Heart left ventricle (tissue), 16 donors: ENCODE measurements around the gene MAP3K21. TPM values are rescaled to one million over a fixed set of nuclear protein-coding genes. Genes with fewer than 3 reads are reported as not detected.

Source experiments
- ATAC-seq, 4 donors: fragments of 200-7000 bp; cut with Tn5 transposase; one replicate each; pipeline ENCODE4 v1.9.1; 2020 to 2022; ENCODE audit warnings: moderate library complexity in 4 of 4, mild to moderate bottlenecking in 3 of 4, moderate number of reproducible peaks in 1 of 4
- DNase-seq, 5 donors: peaks; one replicate each; pipeline ENCODE4 v3.0.0-alpha.2; 2020
- H3K27ac ChIP-seq, 12 donors: fragments of 200-600 bp; sonication (generic) in 4 of 12; one replicate each; pipeline versions ENCODE4 v1.5.0 to v1.8.0; 2016 to 2022; ENCODE audit warnings: mild to moderate bottlenecking in 2 of 12
- H3K27me3 ChIP-seq, 9 donors: fragments of 200-600 bp; sonication (generic) in 2 of 9; one replicate each; pipeline versions ENCODE4 v1.5.1 to v1.8.0; 2016 to 2022; ENCODE audit warnings: mild to moderate bottlenecking in 3 of 9
- H3K36me3 ChIP-seq, 9 donors: fragments of 200-600 bp; sonication (generic) in 2 of 9; one replicate each; pipeline versions ENCODE4 v1.5.0 to v1.8.0; 2018 to 2022; ENCODE audit warnings: mild to moderate bottlenecking in 2 of 9
- H3K4me1 ChIP-seq, 12 donors: fragments of 200-600 bp; sonication (generic) in 4 of 12; one replicate each; pipeline versions ENCODE4 v1.5.0 to v1.8.0; 2016 to 2022; ENCODE audit warnings: mild to moderate bottlenecking in 3 of 12
- H3K4me3 ChIP-seq, 12 donors: fragments of 200-600 bp; sonication (generic) in 4 of 12; one replicate each; pipeline versions ENCODE4 v1.5.0 to v1.8.0; 2017 to 2022; ENCODE audit warnings: mild to moderate bottlenecking in 9 of 12, moderate library complexity in 4 of 12
- H3K9me3 ChIP-seq, 12 donors: fragments of 200-600 bp; sonication (generic) in 4 of 12; one replicate each; pipeline versions ENCODE4 v1.5.0 to v1.8.0; 2016 to 2022; ENCODE audit warnings: mild to moderate bottlenecking in 1 of 12
- POLR2A ChIP-seq, 2 donors: fragments of 450-650 bp; IDR thresholded peaks; one replicate each; pipeline ENCODE4 v1.6.1; 2017; ENCODE audit warnings: antibody characterized with exemption in 2 of 2, mild to moderate bottlenecking in 2 of 2, moderate library complexity in 2 of 2
- WGBS, 4 donors: extraction: QIAGEN DNeasy Blood & Tissue Kit in 2 of 4; methylation state at CpG; one replicate each; pipeline versions ENCODE4 v1.1.5 to v1.1.7; 2013 to 2018; 5-methylcytosine and 5-hydroxymethylcytosine counted together
- intact Hi-C, 10 donors: fragments of 100-400 bp; cut with DNase I; formaldehyde crosslinking; loops; one replicate each; pipeline versions ENCODE4 v1.11.1 to v1.14.2; 2022
- polyA plus RNA-seq, 2 donors: library from polyadenylated mRNA; stranded (reverse); fragments of 200-250 nt; gene quantifications; one replicate each; pipeline ENCODE4 v1.2.3, GENCODE V29; 2013
- total RNA-seq, 9 donors: library from RNA; depleted of rRNA in 2 of 9; stranded (reverse); fragments of >200 nt in 2 of 9; fragmentation: NEBNext Ultra II Directional in 3 of 9; extraction: Animal tissue kit (Norgen Biotek cat#: 25700) in 3 of 9; gene quantifications; one replicate each; pipeline versions ENCODE4 v1.1.0 to v1.2.4, GENCODE V29; 2016 to 2023
- TF ChIP-seq, protein P1 (sequence below), 12 donors: fragments of 200-600 bp; sonication (generic) in 4 of 12; IDR thresholded peaks; one replicate each; pipeline versions ENCODE4 v1.5.0 to v1.8.0; 2018 to 2022; ENCODE audit warnings: antibody characterized with exemption in 12 of 12, mild to moderate bottlenecking in 5 of 12
- donor health status: ischemic (EF 13 %, LVEDD 7.1; RV severe dilation, severe dysfunction).
- donor health status: healthy with polysubstance abuse.
- donor health status: DM: no; HTN: yes; CAD: no.
- donor health status: DM: no; HTN: no; CAD: no.
- donor health status: ischemic (EF 25% LVEDD 6.9; RV normal size, moderate dysfunction).
- donor health status: ischemic (EF 25% LVEDD 5.7; RV mildly dilated, moderate dysfunction).
- donor health status: healthy.
- donor health status: DM: yes; HTN: yes; CAD: no.
- donor health status: ischemic (EF 35%, LVEDD 5.7; RV mildly dilated, moderate dysfunction).
- donor health status: nonischemic (EF 11% LVEDD 7.7; RV severe dilation, severe dysfunction).
- donor health status: DM: yes; HTN: yes; CAD: no.
- donor health status: PGD.
- donor health status: ischemic (EF 29% LVEDD 5.4; RV normal size, mild dysfunction).
- donor health status: nonischemic (EF 23%, LVEDD 6.1; RV moderate dilation, normal function).

MAP3K21 gene
- total and polyA plus RNA-seq, 11 donors, result 0.14 to 0.86 (median 0.23) TPM

GRCh38 chr1:233375653-233376052 lies 48.1 kb downstream of the MAP3K21 start:
- H3K36me3 ChIP-seq, result no peaks in the 10 kb centered on the region
- H3K27ac ChIP-seq, result no peak overlapping the region
- TF ChIP-seq, protein P1, sequence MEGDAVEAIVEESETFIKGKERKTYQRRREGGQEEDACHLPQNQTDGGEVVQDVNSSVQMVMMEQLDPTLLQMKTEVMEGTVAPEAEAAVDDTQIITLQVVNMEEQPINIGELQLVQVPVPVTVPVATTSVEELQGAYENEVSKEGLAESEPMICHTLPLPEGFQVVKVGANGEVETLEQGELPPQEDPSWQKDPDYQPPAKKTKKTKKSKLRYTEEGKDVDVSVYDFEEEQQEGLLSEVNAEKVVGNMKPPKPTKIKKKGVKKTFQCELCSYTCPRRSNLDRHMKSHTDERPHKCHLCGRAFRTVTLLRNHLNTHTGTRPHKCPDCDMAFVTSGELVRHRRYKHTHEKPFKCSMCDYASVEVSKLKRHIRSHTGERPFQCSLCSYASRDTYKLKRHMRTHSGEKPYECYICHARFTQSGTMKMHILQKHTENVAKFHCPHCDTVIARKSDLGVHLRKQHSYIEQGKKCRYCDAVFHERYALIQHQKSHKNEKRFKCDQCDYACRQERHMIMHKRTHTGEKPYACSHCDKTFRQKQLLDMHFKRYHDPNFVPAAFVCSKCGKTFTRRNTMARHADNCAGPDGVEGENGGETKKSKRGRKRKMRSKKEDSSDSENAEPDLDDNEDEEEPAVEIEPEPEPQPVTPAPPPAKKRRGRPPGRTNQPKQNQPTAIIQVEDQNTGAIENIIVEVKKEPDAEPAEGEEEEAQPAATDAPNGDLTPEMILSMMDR (IDR thresholded peaks at IDR 0.05), result no peak
- TF ChIP-seq POLR2A (IDR thresholded peaks at IDR 0.05), result no peak
- intact Hi-C loops, result no loop called here
- no peaks in the 10 kb centered on the region for H3K4me1 ChIP-seq
- DNase-seq, result no peak
- H3K27me3 ChIP-seq, result no peaks in the 10 kb centered on the region
- ATAC-seq, result no peak
- WGBS, 4 donors, result 74 to 82% (median 80%) methylated on average over 2 of the region's 2 CpGs
- no peak overlapping the region for H3K4me3 ChIP-seq
- H3K9me3 ChIP-seq, result peaks cover 0 to 5% (median 0%) of the 10 kb centered on the region in 12 donors

DNA sequence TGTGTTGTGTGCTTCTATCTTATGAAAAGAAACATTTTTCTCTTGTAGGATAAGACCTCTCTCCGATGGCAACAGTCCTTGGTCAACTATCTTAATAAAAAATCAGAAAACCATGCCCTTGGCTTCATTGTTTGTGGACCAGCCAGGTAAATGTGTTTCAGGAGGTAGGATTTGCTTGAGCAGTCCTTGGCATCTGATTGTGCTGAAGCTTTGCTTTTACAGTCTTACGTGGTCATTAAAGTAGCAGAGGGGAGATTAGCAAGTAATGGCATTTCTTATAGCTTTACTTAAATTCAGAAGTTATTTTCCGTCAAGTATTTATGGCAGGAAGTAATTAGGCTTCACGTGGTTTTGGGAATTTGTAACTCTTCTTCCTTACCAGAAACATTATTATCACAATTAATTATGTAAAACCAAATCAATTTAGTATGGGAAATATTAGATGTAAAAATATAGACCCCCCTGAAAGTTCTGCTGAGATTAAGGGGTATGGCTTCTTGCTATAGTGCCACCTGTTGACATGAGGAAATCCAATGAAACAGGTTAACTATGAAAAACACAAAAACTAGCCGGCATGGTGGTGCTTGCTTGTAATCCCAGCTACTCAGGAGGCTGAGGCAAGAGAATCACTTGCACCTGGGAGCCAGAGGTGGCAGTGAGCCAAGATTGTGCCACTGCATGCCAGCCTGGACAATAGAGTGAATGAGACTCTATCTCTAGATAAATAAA lies 49.0 kb downstream of the MAP3K21 start:
- DNase-seq (no peak), ATAC-seq (no peak)
- TF ChIP-seq, protein P1 (IDR thresholded peaks at IDR 0.05), result no peak
- H3K4me3 ChIP-seq, result no peak overlapping the region
- no peak overlapping the region for H3K27ac ChIP-seq
- H3K4me1 ChIP-seq, result no peaks in the 10 kb centered on the region
- intact Hi-C loops, result no loop called here
- 76 to 83% (median 78%) methylated on average over 5 of the region's 5 CpGs for WGBS, 4 donors
- H3K9me3 ChIP-seq, result peaks cover 0 to 5% (median 0%) of the 10 kb centered on the region in 12 donors
- no peaks in the 10 kb centered on the region for H3K27me3 ChIP-seq
- H3K36me3 ChIP-seq, result no peaks in the 10 kb centered on the region

DNA sequence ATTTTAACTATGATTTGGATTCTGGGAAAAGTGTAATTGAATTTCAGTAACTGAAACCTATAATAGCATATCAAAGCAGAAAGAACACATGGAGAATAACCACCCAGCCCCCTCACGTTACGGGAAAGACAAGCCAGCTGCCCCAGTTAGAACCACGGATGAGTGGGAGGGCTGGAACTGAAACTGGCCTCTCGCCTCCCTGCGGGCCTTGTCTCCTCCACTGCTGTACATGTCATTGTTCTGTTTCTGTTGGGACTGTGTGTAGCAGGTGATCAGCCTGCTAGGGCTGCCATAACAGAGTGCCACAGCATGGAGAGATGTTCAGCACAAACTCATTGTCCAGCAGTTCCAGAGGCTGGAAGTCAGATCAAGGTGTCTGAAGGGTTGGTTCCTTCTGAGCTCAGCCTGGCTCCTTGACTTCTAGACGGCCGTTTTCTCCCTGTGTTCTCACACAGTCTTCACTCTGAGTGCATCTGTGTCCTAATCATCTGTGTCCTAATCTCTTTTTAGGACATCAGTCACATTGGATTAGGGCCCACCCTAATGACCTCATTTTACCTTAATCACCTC lies 52.4 kb downstream of the MAP3K21 start:
- no peaks in the 10 kb centered on the region for H3K4me1 ChIP-seq
- intact Hi-C loops, result no loop called here
- H3K4me3 ChIP-seq, result no peak overlapping the region
- no peak for ATAC-seq
- peaks cover 0 to 13% (median 0%) of the 10 kb centered on the region in 12 donors for H3K9me3 ChIP-seq
- H3K27ac ChIP-seq, result no peak overlapping the region
- 78 to 86% (median 81%) methylated on average over 7 of the region's 7 CpGs for WGBS, 4 donors
- TF ChIP-seq, protein P1 (IDR thresholded peaks at IDR 0.05), result no peak
- no peak for TF ChIP-seq POLR2A (IDR thresholded peaks at IDR 0.05)
- no peaks in the 10 kb centered on the region for H3K27me3 ChIP-seq
- H3K36me3 ChIP-seq, result no peaks in the 10 kb centered on the region
- DNase-seq, result no peak

GRCh38 chr1:233381806-233382205 lies 54.3 kb downstream of the MAP3K21 start:
- H3K36me3 ChIP-seq, result no peaks in the 10 kb centered on the region
- ATAC-seq (no peak), DNase-seq (no peak)
- H3K27ac ChIP-seq, result no peak overlapping the region
- 79 to 87% (median 83%) methylated on average over 2 of the region's 2 CpGs for WGBS, 4 donors
- H3K4me1 ChIP-seq, result no peaks in the 10 kb centered on the region
- peaks cover 0 to 13% (median 0%) of the 10 kb centered on the region in 12 donors for H3K9me3 ChIP-seq
- intact Hi-C loops, result no loop called here
- no peaks in the 10 kb centered on the region for H3K27me3 ChIP-seq
- TF ChIP-seq, protein P1 (IDR thresholded peaks at IDR 0.05), result no peak
- TF ChIP-seq POLR2A (IDR thresholded peaks at IDR 0.05), result no peak
- no peak overlapping the region for H3K4me3 ChIP-seq
